Psoas muscle (tissue), 8 donors: ENCODE measurements around the gene CLNS1A. TPM values are rescaled to one million over a fixed set of nuclear protein-coding genes. Genes with fewer than 3 reads are reported as not detected.
A peak's percentile ranks its signal among the peaks of the same experiment; 100 is the strongest.
"Not testable (repeated sequence)": the region's sequence is repeated elsewhere in the genome, so short reads cannot be mapped to it uniquely, and the experiment has no call there.

Source experiments
- ATAC-seq, 4 donors: fragments of 200-7000 bp; cut with Tn5 transposase; one replicate each; pipeline ENCODE4 v1.9.1; 2020; ENCODE audit warnings: moderate library complexity in 3 of 4, mild to moderate bottlenecking in 2 of 4
- DNase-seq, 2 donors: peaks; one replicate each; pipeline ENCODE4 v3.0.0-alpha.2; 2020
- H3K27ac ChIP-seq: fragments of 200-600 bp; one replicate; pipeline ENCODE4 v1.8.0; 2022
- H3K27me3 ChIP-seq, 3 donors: fragments of 200-600 bp in 1 of 3; one replicate each; pipeline versions ENCODE4 v1.6.1 to v1.8.0; 2013 to 2022; ENCODE audit warnings: low read length in 2 of 3, mild to moderate bottlenecking in 2 of 3, moderate library complexity in 1 of 3; ENCODE audit not compliant: insufficient read depth in 3 of 3
- H3K36me3 ChIP-seq, 2 donors: fragments of 200-600 bp in 1 of 2; one replicate each; pipeline versions ENCODE4 v1.6.1 to v1.8.0; 2013 to 2022; ENCODE audit warnings: low read depth in 1 of 2, mild to moderate bottlenecking in 1 of 2, moderate library complexity in 1 of 2; ENCODE audit not compliant: insufficient read depth in 1 of 2
- H3K4me1 ChIP-seq: fragments of 200-600 bp; one replicate; pipeline ENCODE4 v1.8.0; 2022
- H3K4me3 ChIP-seq: fragments of 200-600 bp; one replicate; pipeline ENCODE4 v1.8.0; 2022; ENCODE audit warnings: mild to moderate bottlenecking
- H3K9me3 ChIP-seq: fragments of 200-600 bp; one replicate; pipeline ENCODE4 v1.8.0; 2022
- CTCF ChIP-seq: fragments of 200-600 bp; IDR thresholded peaks from one replicate; pipeline ENCODE4 v1.8.0; 2022; ENCODE audit warnings: antibody characterized with exemption
- WGBS, 3 donors: extraction: QIAGEN DNeasy Blood & Tissue Kit; methylation state at CpG; one replicate each; pipeline versions ENCODE4 v1.1.6 to v1.1.7; 2013; 5-methylcytosine and 5-hydroxymethylcytosine counted together
- intact Hi-C, 2 donors: fragments of 100-400 bp; cut with DNase I; formaldehyde crosslinking; loops; one replicate each; pipeline versions ENCODE4 v1.11.0 to v1.14.2; 2022
- polyA plus RNA-seq, 3 donors: library from polyadenylated mRNA; stranded (reverse); fragments of 200-250 nt; gene quantifications; one replicate each; pipeline ENCODE4 v1.2.3, GENCODE V29; 2013
- total RNA-seq, 4 donors: library from RNA; stranded (reverse); fragmentation: NEBNext Ultra II Directional in 2 of 4; extraction: Animal tissue kit (Norgen Biotek cat#: 25700) in 2 of 4; gene quantifications; one replicate each; pipeline versions ENCODE4 v1.2.1 to v1.2.4, GENCODE V29; 2021 to 2023
- donor health status: healthy with polysubstance abuse.
- donor health status: DM: no; HTN: no; CAD: no; lungs with moderate emphysema.
- donor health status: Bipolar disorder and iron deficiency.
- donor health status: healthy.
- donor health status: DM: yes; HTN: yes; CAD: no.
- donor health status: DM: no; HTN: no; CAD: no.
- donor health status: DM: no; HTN: no; CAD: no.
- donor health status: DM: yes; HTN: yes; CAD: no.

The CLNS1A gene
- total and polyA plus RNA-seq, 7 donors = 62.1 to 89.0 (median 70.4) TPM

DNA sequence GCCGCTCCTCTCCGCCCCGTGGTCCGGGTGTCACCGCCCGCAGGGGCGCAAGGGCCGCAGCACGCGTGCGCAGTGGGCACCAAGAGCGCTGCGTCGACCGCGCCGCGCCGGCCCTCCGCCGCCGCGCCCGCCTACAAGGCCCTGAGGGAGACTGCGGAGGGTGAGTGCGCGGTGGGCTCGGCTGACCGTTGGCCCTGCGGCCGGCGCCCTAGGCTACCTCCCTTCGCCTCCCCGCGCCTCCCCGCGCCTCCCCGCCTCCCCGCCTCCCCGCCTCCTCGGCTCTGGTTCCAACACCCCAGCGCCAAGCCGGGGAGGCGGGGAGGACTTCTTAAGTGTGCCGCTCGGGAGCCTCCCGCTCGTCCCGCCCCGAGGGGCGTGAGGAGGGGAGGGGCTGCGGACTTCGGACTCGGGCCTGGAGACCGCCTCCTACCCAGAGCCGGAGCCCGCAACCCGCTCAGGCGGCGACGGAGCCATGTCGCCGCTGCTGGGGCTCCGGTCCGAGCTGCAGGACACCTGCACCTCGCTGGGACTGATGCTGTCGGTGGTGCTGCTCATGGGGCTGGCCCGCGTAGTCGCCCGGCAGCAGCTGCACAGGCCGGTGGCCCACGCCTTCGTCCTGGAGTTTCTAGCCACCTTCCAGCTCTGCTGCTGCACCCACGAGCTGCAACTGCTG is 47.9 kb downstream of the CLNS1A start, which contains the start of gene AQP11:
Gene AQP11 (plus strand): TSS at position 433 of the 673 bp plus-strand sequence. CDS start 40 bp downstream, at position 473.
- intact Hi-C loops = no loop called here
- Histone ChIP-seq H3K27ac (peak within 1 kb of the TSS; percentile 78), H3K4me1 (peaks cover 5% of the 10 kb centered on the region), H3K27me3 (no peaks in the 10 kb centered on the region), H3K9me3 (no peaks in the 10 kb centered on the region), H3K4me3 (peak within 1 kb of the TSS; percentile 70), H3K36me3 (no peaks in the 10 kb centered on the region)
- peak; percentile 86 to 90 for DNase-seq
- no peak for TF ChIP-seq CTCF
- WGBS, 3 donors = 0% methylated on average over 52 to 75 of the region's 75 CpGs
- peak; percentile 94 to 97 (median 95) for ATAC-seq

GRCh38 chr11:77589181-77589520 is 48.4 kb downstream of the CLNS1A start:
- H3K27ac ChIP-seq = peak overlapping the region; percentile 78
- H3K4me3 ChIP-seq = peak overlapping the region; percentile 70
- H3K4me1 ChIP-seq = peaks cover 5% of the 10 kb centered on the region
- no peaks in the 10 kb centered on the region for H3K36me3 ChIP-seq
- 1 to 2% (median 1%) methylated on average over 19 of the region's 19 CpGs for WGBS, 3 donors
- ATAC-seq (peak; percentile 26 to 50 (median 36)), DNase-seq (no peak)
- no peak for TF ChIP-seq CTCF
- intact Hi-C loops = no loop called here
- H3K27me3 ChIP-seq = no peaks in the 10 kb centered on the region
- no peaks in the 10 kb centered on the region for H3K9me3 ChIP-seq

DNA sequence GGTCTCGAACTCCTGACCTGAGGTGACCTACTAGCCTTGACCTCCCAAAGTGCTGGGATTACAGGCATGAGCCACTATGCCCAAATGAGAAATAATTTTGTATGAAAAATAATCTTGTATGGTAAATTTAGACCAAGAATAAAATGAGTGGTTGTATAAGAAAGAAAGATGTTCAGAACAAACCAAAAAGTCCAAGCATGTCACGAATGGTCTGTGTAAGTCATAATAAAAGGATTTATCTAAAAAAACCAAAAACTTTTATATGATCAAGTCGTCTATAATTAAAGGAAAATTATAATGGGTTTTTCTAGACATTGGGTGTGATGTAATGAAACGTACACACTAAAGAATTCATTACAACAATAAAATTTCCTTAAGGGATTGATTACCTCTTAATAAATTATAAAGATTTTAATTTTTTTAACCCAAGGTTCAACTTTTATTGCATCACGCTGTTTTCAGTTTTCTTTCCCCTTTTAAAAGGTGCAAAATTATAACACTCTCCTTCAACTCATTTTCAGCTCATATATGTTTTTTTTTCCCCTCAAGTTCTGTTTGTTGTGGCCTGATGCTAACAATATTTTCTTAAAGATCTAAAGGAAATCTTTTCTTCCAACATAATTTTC is 56.8 kb downstream of the CLNS1A start:
- H3K36me3 ChIP-seq = no peaks in the 10 kb centered on the region
- no peak for TF ChIP-seq CTCF
- H3K9me3 ChIP-seq = no peaks in the 10 kb centered on the region
- no peaks in the 10 kb centered on the region for H3K4me1 ChIP-seq
- H3K27ac ChIP-seq = no peak overlapping the region
- ATAC-seq (no peak), DNase-seq (no peak)
- intact Hi-C loops = no loop called here
- WGBS, 3 donors = 79 to 87% (median 84%) methylated on average over 5 of the region's 5 CpGs
- no peak overlapping the region for H3K4me3 ChIP-seq
- H3K27me3 ChIP-seq = no peaks in the 10 kb centered on the region

DNA sequence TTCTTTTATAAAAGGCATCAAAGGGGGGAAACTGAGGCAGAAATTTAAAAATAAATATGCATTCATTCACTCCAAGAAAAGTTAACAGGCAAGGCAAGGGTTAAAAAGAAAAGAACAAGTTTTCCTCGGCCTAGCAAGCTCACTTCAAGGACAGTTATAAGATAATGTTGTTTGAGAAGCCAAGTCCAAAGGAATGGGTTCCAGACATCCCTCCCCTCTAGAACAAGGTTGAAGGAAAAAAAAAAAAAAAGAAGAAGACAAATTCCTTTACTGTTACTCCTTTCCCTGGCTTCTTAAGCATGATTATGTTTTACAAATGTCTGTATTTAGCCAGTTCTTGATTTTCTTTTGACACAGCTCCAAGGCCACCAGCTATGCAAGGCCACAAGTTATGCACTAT is 62.2 kb downstream of the CLNS1A start:
- ATAC-seq, intact Hi-C loops: not testable (repeated sequence)

DNA sequence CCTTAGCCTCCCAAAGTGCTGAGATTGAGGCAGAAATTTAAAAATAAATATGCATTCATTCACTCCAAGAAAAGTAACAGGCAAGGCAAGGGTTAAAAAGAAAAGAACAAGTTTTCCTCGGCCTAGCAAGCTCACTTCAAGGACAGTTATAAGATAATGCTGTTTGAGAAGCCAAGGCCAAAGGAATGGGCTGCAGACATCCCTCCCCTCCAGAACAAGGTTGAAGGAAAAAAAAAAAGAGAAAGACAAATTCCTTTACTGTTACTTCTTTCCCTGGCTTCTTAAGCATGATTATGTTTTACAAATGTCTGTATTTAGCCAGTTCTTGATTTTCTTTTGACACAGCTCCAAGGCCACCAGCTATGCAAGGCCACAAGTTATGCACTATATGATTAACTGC is 66.7 kb downstream of the CLNS1A start:
- WGBS, 3 donors = 0 to 22% (median 3%) methylated on average over 1 of the region's 1 CpG
- H3K4me1 ChIP-seq, DNase-seq, H3K27me3 ChIP-seq, H3K36me3 ChIP-seq, H3K9me3 ChIP-seq, intact Hi-C loops, H3K4me3 ChIP-seq, ATAC-seq, H3K27ac ChIP-seq: not testable (repeated sequence)

More for the DNA sequence above, 62.2 kb downstream of the CLNS1A start:
- not testable (repeated sequence) for H3K27ac ChIP-seq, H3K4me1 ChIP-seq, H3K9me3 ChIP-seq, H3K4me3 ChIP-seq, H3K36me3 ChIP-seq, H3K27me3 ChIP-seq, DNase-seq
- 3 to 7% (median 6%) methylated on average over 1 of the region's 1 CpG for WGBS, 3 donors
